IMR-90 (cell line): Measurements from ENCODE around the gene MAML1. TPM values are rescaled to one million over a fixed set of nuclear protein-coding genes. Genes with fewer than 3 reads are reported as not detected.

Source experiments
- ATAC-seq: fragments of 200-7000 bp; cut with Tn5 transposase; 2 replicates; pipeline ENCODE4 v1.9.1; 2020; ENCODE audit warnings: low read depth, mild to moderate bottlenecking, moderate library complexity
- BruUV-seq: library from RNA; stranded (reverse); fragments of 400-500 nt; replicated peaks from 2 replicates; lab custom pipeline; 2021; lab: Mats Ljungman, UMichigan
- CTCF ChIA-PET: fragments of 300-600 bp; formaldehyde crosslinking; extraction: SDS; loops from one replicate; lab custom pipeline; 2021; ENCODE audit warnings: antibody characterized with exemption; lab: Yijun Ruan, JAX
- POLR2A ChIA-PET: fragments of 300-600 bp; sonication (Branson Sonifier 250); formaldehyde crosslinking; loops from one replicate; lab custom pipeline; 2022; ENCODE audit warnings: antibody characterized with exemption; ENCODE audit not compliant: unreplicated experiment; lab: Charles Lee
- DNase-seq: peaks from one replicate; pipeline ENCODE4 v3.0.0; 2013
- H2AFZ ChIP-seq: replicated peaks from 2 replicates; pipeline ENCODE3; 2013; ENCODE audit warnings: low read length, mild to moderate bottlenecking; ENCODE audit not compliant: poor library complexity
- H2AK5ac ChIP-seq: 2 replicates; pipeline ENCODE4 v1.6.1; 2013; ENCODE audit warnings: low read depth, low read length, inconsistent platforms
- H2AK9ac ChIP-seq: replicated peaks from 2 replicates; pipeline ENCODE3; 2013; ENCODE audit warnings: mild to moderate bottlenecking, low read depth, low read length, moderate library complexity; ENCODE audit not compliant: poor library complexity
- H2BK120ac ChIP-seq: 2 replicates; pipeline ENCODE4 v1.6.1; 2013; ENCODE audit warnings: low read depth, low read length, inconsistent platforms
- H2BK15ac ChIP-seq: 3 replicates; pipeline ENCODE4 v1.6.1; 2013; ENCODE audit warnings: low read depth, low read length, inconsistent platforms
- H2BK20ac ChIP-seq: 2 replicates; pipeline ENCODE4 v1.6.1; 2013; ENCODE audit warnings: low read depth, mild to moderate bottlenecking, inconsistent platforms, low read length, moderate library complexity
- H2BK5ac ChIP-seq: 2 replicates; pipeline ENCODE4 v1.6.1; 2013; ENCODE audit warnings: mild to moderate bottlenecking, low read depth, low read length, inconsistent platforms; ENCODE audit not compliant: poor library complexity, severe bottlenecking
- H3K14ac ChIP-seq: replicated peaks from 2 replicates; pipeline ENCODE4 v1.6.1; 2013; ENCODE audit warnings: low read depth, low read length, inconsistent platforms
- H3K18ac ChIP-seq: 2 replicates; pipeline ENCODE4 v1.6.1; 2013; ENCODE audit warnings: low read depth, low read length, control low read depth
- H3K23ac ChIP-seq: 2 replicates; pipeline ENCODE4 v1.6.1; 2013; ENCODE audit warnings: low read depth, low read length, inconsistent platforms
- H3K27ac ChIP-seq: 2 replicates; pipeline ENCODE4 v1.5.1; 2013; ENCODE audit warnings: mild to moderate bottlenecking, control low read depth, low read length; ENCODE audit not compliant: insufficient read depth
- H3K27me3 ChIP-seq: 2 replicates; pipeline ENCODE4 v1.6.1; 2013; ENCODE audit warnings: low read length; ENCODE audit not compliant: control insufficient read depth, insufficient read depth
- H3K36me3 ChIP-seq: 2 replicates; pipeline ENCODE4 v1.6.1; 2013; ENCODE audit warnings: low read length, mixed read lengths; ENCODE audit not compliant: control insufficient read depth, insufficient read depth
- H3K4ac ChIP-seq: 2 replicates; pipeline ENCODE4 v1.6.1; 2013; ENCODE audit warnings: low read depth, low read length, inconsistent platforms
- H3K4me1 ChIP-seq: 2 replicates; pipeline ENCODE4 v1.6.1; 2013; ENCODE audit warnings: low read length, mixed read lengths; ENCODE audit not compliant: control insufficient read depth, insufficient read depth
- H3K4me2 ChIP-seq: 2 replicates; pipeline ENCODE4 v1.6.1; 2013; ENCODE audit warnings: low read depth, mild to moderate bottlenecking, control low read depth, low read length, moderate library complexity
- H3K4me3 ChIP-seq: 2 replicates; pipeline ENCODE4 v1.5.1; 2013; ENCODE audit warnings: low read depth, mild to moderate bottlenecking, control low read depth, low read length, moderate library complexity; ENCODE audit not compliant: insufficient read depth
- H3K56ac ChIP-seq: 2 replicates; pipeline ENCODE4 v1.6.1; 2013; ENCODE audit warnings: low read length, inconsistent platforms; ENCODE audit not compliant: insufficient read depth; ENCODE audit errors: extremely low read depth
- H3K79me1 ChIP-seq, 2 experiments: 2 replicates each; pipeline ENCODE4 v1.6.1; 2013; ENCODE audit warnings: low read length in 2 of 2, inconsistent platforms in 1 of 2, low read depth in 1 of 2
- H3K9ac ChIP-seq: 2 replicates; pipeline ENCODE4 v1.6.1; 2013; ENCODE audit warnings: low read depth, low read length, control low read depth
- H3K9me1 ChIP-seq: 2 replicates; pipeline ENCODE4 v1.6.1; 2013; ENCODE audit warnings: low read length, inconsistent platforms; ENCODE audit not compliant: insufficient read depth
- H3K9me3 ChIP-seq: 2 replicates; pipeline ENCODE4 v1.6.1; 2013; ENCODE audit warnings: low read length; ENCODE audit not compliant: control insufficient read depth, insufficient read depth
- H4K20me1 ChIP-seq: 2 replicates; pipeline ENCODE4 v1.6.1; 2013; ENCODE audit warnings: low read length, inconsistent platforms; ENCODE audit not compliant: insufficient read depth
- H4K5ac ChIP-seq: 2 replicates; pipeline ENCODE4 v1.6.1; 2013; ENCODE audit warnings: mild to moderate bottlenecking, low read depth, low read length, control low read depth
- H4K8ac ChIP-seq, 2 experiments: 2 replicates each; pipeline ENCODE4 v1.6.1; 2013; ENCODE audit warnings: low read depth in 2 of 2, low read length in 2 of 2, control low read depth in 1 of 2, inconsistent platforms in 1 of 2
- H4K91ac ChIP-seq: 2 replicates; pipeline ENCODE4 v1.6.1; 2013; ENCODE audit warnings: low read depth, low read length, inconsistent platforms; ENCODE audit not compliant: insufficient read depth
- BHLHE40 ChIP-seq: fragments of 150-350 bp; IDR thresholded peaks from 2 replicates; pipeline ENCODE4 v1.6.1; 2016; ENCODE audit warnings: mild to moderate bottlenecking, low read depth, low read length
- CEBPB ChIP-seq: IDR thresholded peaks from 2 replicates; pipeline ENCODE4 v1.6.1; 2012; ENCODE audit warnings: low read depth, low read length, improper control_type of control experiment
- CHD1 ChIP-seq: IDR thresholded peaks from 2 replicates; pipeline ENCODE4 v1.6.1; 2012; ENCODE audit warnings: low read depth, low read length, improper control_type of control experiment
- FOS ChIP-seq: fragments of 150-350 bp; IDR thresholded peaks from 2 replicates; pipeline ENCODE4 v1.6.1; 2016; ENCODE audit warnings: low read depth, low read length
- MAFK ChIP-seq: IDR thresholded peaks from 2 replicates; pipeline ENCODE4 v1.6.1; 2012; ENCODE audit warnings: low read depth, low read length, improper control_type of control experiment
- MAZ ChIP-seq: IDR thresholded peaks from 2 replicates; pipeline ENCODE4 v1.6.1; 2012; ENCODE audit warnings: low read depth, mild to moderate bottlenecking, low read length, improper control_type of control experiment, moderate library complexity, borderline replicate concordance
- MXI1 ChIP-seq: IDR thresholded peaks from 2 replicates; pipeline ENCODE4 v1.6.1; 2012; ENCODE audit warnings: low read depth, mild to moderate bottlenecking, low read length, moderate library complexity, borderline replicate concordance
- NFE2L2 ChIP-seq: fragments of 150-350 bp; IDR thresholded peaks from 2 replicates; pipeline ENCODE4 v1.6.1; 2016; ENCODE audit warnings: low read depth, mild to moderate bottlenecking, low read length
- POLR2A ChIP-seq: IDR thresholded peaks from 2 replicates; pipeline ENCODE4 v1.6.1; 2012; ENCODE audit warnings: mild to moderate bottlenecking, low read depth, low read length
- RAD21 ChIP-seq: IDR thresholded peaks from 2 replicates; pipeline ENCODE4 v1.6.1; 2012; ENCODE audit warnings: low read length, improper control_type of control experiment
- RFX5 ChIP-seq: IDR thresholded peaks from 2 replicates; pipeline ENCODE4 v1.8.0; 2012; ENCODE audit warnings: low read depth, mild to moderate bottlenecking, low read length, moderate library complexity
- SMC3 ChIP-seq: fragments of 150-350 bp; IDR thresholded peaks from 2 replicates; pipeline ENCODE4 v1.6.1; 2016; ENCODE audit warnings: low read depth, mild to moderate bottlenecking, antibody characterized with exemption, low read length, moderate library complexity
- WGBS, 2 experiments: methylation state at CpG; one replicate each; pipeline versions ENCODE4 v1.1.5 to v1.1.7; 2013; ENCODE audit warnings: missing lambda C conversion rate in 2 of 2; ENCODE audit not compliant: insufficient read length in 1 of 2; ENCODE audit errors: extremely low coverage in 2 of 2; 5-methylcytosine and 5-hydroxymethylcytosine counted together
- dilution Hi-C: fragments of 300-500 bp; cut with HindIII; formaldehyde crosslinking; loops from one replicate; pipeline ENCODE4 v1.14.3; 2018; ENCODE audit warnings: low sequenced_read_pairs; ENCODE audit not compliant: unreplicated experiment
- in situ Hi-C: fragments of 300-500 bp; cut with MboI; formaldehyde crosslinking; loops from 3 replicates; pipeline ENCODE4 v1.14.3; 2019; ENCODE audit warnings: low sequenced_read_pairs, inconsistent platforms, mixed read lengths
- intact Hi-C: fragments of 100-400 bp; cut with micrococcal nuclease; formaldehyde crosslinking; loops from 2 replicates; pipeline ENCODE4 v1.10.0; 2022
- polyA plus RNA-seq, 3 experiments: library from polyadenylated mRNA; depleted of rRNA; stranded (reverse); fragments of >200 nt; gene quantifications; 2 replicates each; pipeline ENCODE4 v1.2.3, GENCODE V29; 2012; ENCODE audit warnings: low replicate concordance in 1 of 3
- total RNA-seq: library from RNA; depleted of rRNA; stranded (reverse); fragments of >200 nt; gene quantifications from 2 replicates; pipeline ENCODE4 v1.2.3, GENCODE V29; 2012
- TF ChIP-seq, protein P1 (sequence below): conservative IDR thresholded peaks from 2 replicates; pipeline ENCODE4 v1.5.1; 2012; ENCODE audit warnings: mild to moderate bottlenecking, low read depth, low read length, improper control_type of control experiment
- TF ChIP-seq, protein P2 (sequence below): fragments of 150-350 bp; IDR thresholded peaks from 2 replicates; pipeline ENCODE4 v1.6.1; 2017; ENCODE audit warnings: mild to moderate bottlenecking, antibody characterized with exemption, low read length, low read depth
- TF ChIP-seq, protein P3 (sequence below): fragments of 150-350 bp; IDR thresholded peaks from 2 replicates; pipeline ENCODE4 v1.6.1; 2016; ENCODE audit warnings: low read depth, mild to moderate bottlenecking, low read length, moderate library complexity, borderline replicate concordance

The MAML1 gene
- total and polyA plus RNA-seq, 2 of the 4 experiments (the other 2 are of a cell fraction), result 4.7 to 10.2 TPM

DNA sequence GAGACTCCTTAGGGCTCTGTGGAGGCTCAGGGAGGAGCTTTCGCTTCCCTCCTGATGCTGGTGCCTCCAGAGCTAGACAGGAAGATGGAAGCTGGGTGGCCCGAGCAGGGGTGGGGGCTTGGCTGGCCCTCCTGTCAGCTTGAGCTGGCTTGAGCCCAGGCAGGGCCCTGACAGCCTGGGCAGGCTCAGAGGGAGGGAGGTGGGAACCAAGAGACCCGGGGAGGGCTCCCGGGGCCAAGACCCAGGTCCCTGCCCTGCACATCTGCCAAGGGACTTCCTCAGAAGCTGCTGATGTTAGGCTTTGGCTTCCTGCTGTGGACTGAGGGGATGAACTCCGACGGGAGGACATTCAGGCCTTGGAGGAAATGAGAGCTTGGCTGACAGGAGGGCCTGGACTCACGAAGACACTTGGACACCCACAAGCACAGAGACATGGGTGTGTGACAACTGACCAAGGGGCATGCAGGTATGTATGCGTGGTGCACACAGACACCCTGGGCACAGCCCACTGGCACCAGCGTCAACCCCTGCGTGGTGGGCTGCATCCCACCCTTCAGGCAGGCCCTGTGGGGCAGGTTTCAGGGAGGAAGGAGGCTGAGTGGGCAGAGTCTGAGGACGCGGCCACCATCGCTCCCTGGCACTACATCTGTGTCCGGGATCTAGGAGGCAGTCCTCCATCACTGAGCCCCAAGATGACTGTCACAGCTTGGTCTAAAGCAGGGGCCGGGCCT, 59.4 kb downstream of the MAML1 start:
- H4K8ac ChIP-seq, result no peak overlapping the region
- DNase-seq, result no peak
- TF ChIP-seq CEBPB, result no peak
- TF ChIP-seq, protein P1, sequence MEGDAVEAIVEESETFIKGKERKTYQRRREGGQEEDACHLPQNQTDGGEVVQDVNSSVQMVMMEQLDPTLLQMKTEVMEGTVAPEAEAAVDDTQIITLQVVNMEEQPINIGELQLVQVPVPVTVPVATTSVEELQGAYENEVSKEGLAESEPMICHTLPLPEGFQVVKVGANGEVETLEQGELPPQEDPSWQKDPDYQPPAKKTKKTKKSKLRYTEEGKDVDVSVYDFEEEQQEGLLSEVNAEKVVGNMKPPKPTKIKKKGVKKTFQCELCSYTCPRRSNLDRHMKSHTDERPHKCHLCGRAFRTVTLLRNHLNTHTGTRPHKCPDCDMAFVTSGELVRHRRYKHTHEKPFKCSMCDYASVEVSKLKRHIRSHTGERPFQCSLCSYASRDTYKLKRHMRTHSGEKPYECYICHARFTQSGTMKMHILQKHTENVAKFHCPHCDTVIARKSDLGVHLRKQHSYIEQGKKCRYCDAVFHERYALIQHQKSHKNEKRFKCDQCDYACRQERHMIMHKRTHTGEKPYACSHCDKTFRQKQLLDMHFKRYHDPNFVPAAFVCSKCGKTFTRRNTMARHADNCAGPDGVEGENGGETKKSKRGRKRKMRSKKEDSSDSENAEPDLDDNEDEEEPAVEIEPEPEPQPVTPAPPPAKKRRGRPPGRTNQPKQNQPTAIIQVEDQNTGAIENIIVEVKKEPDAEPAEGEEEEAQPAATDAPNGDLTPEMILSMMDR, result no peak
- TF ChIP-seq FOS, result no peak
- TF ChIP-seq RAD21, result no peak
- TF ChIP-seq BHLHE40, result no peak
- no peak for TF ChIP-seq CHD1
- TF ChIP-seq MXI1, result no peak
- no peak for TF ChIP-seq SMC3
- no peak for TF ChIP-seq RFX5
- TF ChIP-seq NFE2L2, result no peak
- TF ChIP-seq, protein P2, sequence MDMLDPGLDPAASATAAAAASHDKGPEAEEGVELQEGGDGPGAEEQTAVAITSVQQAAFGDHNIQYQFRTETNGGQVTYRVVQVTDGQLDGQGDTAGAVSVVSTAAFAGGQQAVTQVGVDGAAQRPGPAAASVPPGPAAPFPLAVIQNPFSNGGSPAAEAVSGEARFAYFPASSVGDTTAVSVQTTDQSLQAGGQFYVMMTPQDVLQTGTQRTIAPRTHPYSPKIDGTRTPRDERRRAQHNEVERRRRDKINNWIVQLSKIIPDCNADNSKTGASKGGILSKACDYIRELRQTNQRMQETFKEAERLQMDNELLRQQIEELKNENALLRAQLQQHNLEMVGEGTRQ, result no peak
- TF ChIP-seq MAFK, result no peak
- TF ChIP-seq, protein P3, sequence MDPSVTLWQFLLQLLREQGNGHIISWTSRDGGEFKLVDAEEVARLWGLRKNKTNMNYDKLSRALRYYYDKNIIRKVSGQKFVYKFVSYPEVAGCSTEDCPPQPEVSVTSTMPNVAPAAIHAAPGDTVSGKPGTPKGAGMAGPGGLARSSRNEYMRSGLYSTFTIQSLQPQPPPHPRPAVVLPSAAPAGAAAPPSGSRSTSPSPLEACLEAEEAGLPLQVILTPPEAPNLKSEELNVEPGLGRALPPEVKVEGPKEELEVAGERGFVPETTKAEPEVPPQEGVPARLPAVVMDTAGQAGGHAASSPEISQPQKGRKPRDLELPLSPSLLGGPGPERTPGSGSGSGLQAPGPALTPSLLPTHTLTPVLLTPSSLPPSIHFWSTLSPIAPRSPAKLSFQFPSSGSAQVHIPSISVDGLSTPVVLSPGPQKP, result no peak
- TF ChIP-seq POLR2A, result no peak
- no peak for TF ChIP-seq MAZ

More for the DNA sequence above, 59.4 kb downstream of the MAML1 start:
- no peak overlapping the region for H2AFZ ChIP-seq
- H3K4me1 ChIP-seq, result peaks cover 9% of the 10 kb centered on the region; the same call in 1 of the 2 replicates
- H2AK9ac ChIP-seq, result no peak overlapping the region
- BruUV-seq, result no TSS peak
- no peak for ATAC-seq
- no peaks in the 10 kb centered on the region for H3K9me3 ChIP-seq
- no peak overlapping the region for H3K9ac ChIP-seq
- H3K27ac ChIP-seq, result no peak overlapping the region
- H2AK5ac ChIP-seq, result no peak overlapping the region; the same call in 1 of the 2 replicates
- no peak overlapping the region for H2BK20ac ChIP-seq
- no peaks in the 10 kb centered on the region for H3K79me1 ChIP-seq
- 89% methylated on average over 5 of the region's 15 CpGs; no CpG with 5 or more reads in 1 of the 2 experiments for WGBS, 2 experiments
- H4K5ac ChIP-seq, result no peak overlapping the region
- no peak overlapping the region for H3K4me3 ChIP-seq
- H3K18ac ChIP-seq, result no peak overlapping the region
- no peak overlapping the region for H3K14ac ChIP-seq
- no peak overlapping the region for H2BK5ac ChIP-seq
- no peaks in the 10 kb centered on the region for H3K27me3 ChIP-seq
- no peak overlapping the region for H3K4me2 ChIP-seq
- CTCF ChIA-PET, result no interaction called here
- no peaks in the 10 kb centered on the region for H3K9me1 ChIP-seq
- H3K4ac ChIP-seq, result no peak overlapping the region
- no peak overlapping the region for H3K56ac ChIP-seq
- POLR2A ChIA-PET, result interaction anchor here (1.0 kb wide), 1 partner anchor 36 kb away, joined by 3 read pairs; no protein-coding TSS in a partner anchor
- intact Hi-C loops (no loop called here), dilution Hi-C loops (no loop called here), in situ Hi-C loops (no loop called here)
- H2BK120ac ChIP-seq, result no peak overlapping the region
- H4K91ac ChIP-seq, result no peak overlapping the region
- no peak overlapping the region for H3K23ac ChIP-seq
- H3K36me3 ChIP-seq, result peaks cover 3% of the 10 kb centered on the region; the same call in 1 of the 2 replicates
- 0 out of 2 replicates have a peak, but pooled peaks cover 5% of the 10 kb centered on the region for H4K20me1 ChIP-seq
- H2BK15ac ChIP-seq, result no peak overlapping the region
